Tibial artery (tissue), 4 donors: ENCODE data around the gene SPG21.

Source experiments
- DNase-seq, 2 donors: peaks; one replicate each; pipeline ENCODE4 v3.0.0-alpha.2; 2019
- H3K27ac ChIP-seq, 2 donors: fragments of 200-600 bp; sonication (generic) in 1 of 2; 1 replicate in 1 of 2; 2 replicates in 1 of 2; pipeline ENCODE4 v1.5.1; 2018 to 2019; ENCODE audit warnings: mild to moderate bottlenecking in 1 of 2
- H3K27me3 ChIP-seq, 2 donors: fragments of 200-600 bp; sonication (generic) in 1 of 2; one replicate each; pipeline versions ENCODE4 v1.5.1 to v1.6.0; 2016 to 2019
- H3K36me3 ChIP-seq, 3 donors: fragments of 200-600 bp; sonication (generic) in 2 of 3; one replicate each; pipeline ENCODE4 v1.5.1; 2016 to 2019; ENCODE audit warnings: mild to moderate bottlenecking in 2 of 3
- H3K4me1 ChIP-seq, 4 donors: fragments of 200-600 bp; sonication (generic) in 2 of 4; 1 replicate in 3 of 4; 2 replicates in 1 of 4; pipeline ENCODE4 v1.5.1; 2016 to 2019
- H3K4me3 ChIP-seq, 2 donors: fragments of 200-600 bp; sonication (generic) in 1 of 2; 1 replicate in 1 of 2; 2 replicates in 1 of 2; pipeline ENCODE4 v1.5.1; 2018 to 2019; ENCODE audit warnings: mild to moderate bottlenecking in 2 of 2
- H3K9me3 ChIP-seq, 3 donors: fragments of 200-600 bp; sonication (generic) in 1 of 3; one replicate each; pipeline ENCODE4 v1.5.1; 2016 to 2019
- intact Hi-C: fragments of 100-400 bp; cut with DNase I; formaldehyde crosslinking; loops from one replicate; pipeline ENCODE4 v1.15.0; 2023; ENCODE audit warnings: low total_unique reads
- TF ChIP-seq, protein P1 (sequence below), 2 experiments: fragments of 200-600 bp in 1 of 2; fragments of 450-650 bp in 1 of 2; IDR thresholded peaks; one replicate each; pipeline ENCODE4 v1.5.1; 2017 to 2019; ENCODE audit warnings: antibody characterized with exemption in 2 of 2, mild to moderate bottlenecking in 1 of 2, moderate library complexity in 1 of 2

SPG21 gene

DNA sequence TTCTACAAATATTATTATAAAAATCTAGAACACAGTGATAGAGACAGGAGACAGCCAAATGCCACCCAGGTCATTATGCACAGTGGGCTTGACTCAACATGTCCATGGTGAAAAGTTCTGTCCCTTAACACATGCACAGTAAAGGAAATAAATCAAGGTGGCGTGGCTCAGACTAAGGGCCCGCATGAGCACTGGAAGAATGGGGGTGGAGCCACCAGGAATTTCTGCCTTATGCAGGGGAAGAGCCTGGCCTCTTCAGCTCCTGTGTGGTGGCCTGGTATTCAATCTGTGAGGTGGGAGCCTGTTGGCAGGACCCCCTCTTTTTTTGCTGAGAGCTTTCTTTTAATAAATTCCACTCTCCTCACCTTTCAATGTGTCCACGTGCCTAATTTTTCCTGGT lies 17.2 kb upstream of the SPG21 start:
- TF ChIP-seq, protein P1, sequence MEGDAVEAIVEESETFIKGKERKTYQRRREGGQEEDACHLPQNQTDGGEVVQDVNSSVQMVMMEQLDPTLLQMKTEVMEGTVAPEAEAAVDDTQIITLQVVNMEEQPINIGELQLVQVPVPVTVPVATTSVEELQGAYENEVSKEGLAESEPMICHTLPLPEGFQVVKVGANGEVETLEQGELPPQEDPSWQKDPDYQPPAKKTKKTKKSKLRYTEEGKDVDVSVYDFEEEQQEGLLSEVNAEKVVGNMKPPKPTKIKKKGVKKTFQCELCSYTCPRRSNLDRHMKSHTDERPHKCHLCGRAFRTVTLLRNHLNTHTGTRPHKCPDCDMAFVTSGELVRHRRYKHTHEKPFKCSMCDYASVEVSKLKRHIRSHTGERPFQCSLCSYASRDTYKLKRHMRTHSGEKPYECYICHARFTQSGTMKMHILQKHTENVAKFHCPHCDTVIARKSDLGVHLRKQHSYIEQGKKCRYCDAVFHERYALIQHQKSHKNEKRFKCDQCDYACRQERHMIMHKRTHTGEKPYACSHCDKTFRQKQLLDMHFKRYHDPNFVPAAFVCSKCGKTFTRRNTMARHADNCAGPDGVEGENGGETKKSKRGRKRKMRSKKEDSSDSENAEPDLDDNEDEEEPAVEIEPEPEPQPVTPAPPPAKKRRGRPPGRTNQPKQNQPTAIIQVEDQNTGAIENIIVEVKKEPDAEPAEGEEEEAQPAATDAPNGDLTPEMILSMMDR (IDR thresholded peaks at IDR 0.05) = no peak
- intact Hi-C loops = no loop called here
- H3K9me3 ChIP-seq = no peaks in the 10 kb centered on the region
- no peak overlapping the region for H3K27ac ChIP-seq
- no peaks in the 10 kb centered on the region for H3K4me1 ChIP-seq
- H3K4me3 ChIP-seq = no peak overlapping the region
- DNase-seq = no peak
- peaks cover 16 to 68% (median 29%) of the 10 kb centered on the region in 3 donors for H3K36me3 ChIP-seq
- H3K27me3 ChIP-seq = no peaks in the 10 kb centered on the region

DNA sequence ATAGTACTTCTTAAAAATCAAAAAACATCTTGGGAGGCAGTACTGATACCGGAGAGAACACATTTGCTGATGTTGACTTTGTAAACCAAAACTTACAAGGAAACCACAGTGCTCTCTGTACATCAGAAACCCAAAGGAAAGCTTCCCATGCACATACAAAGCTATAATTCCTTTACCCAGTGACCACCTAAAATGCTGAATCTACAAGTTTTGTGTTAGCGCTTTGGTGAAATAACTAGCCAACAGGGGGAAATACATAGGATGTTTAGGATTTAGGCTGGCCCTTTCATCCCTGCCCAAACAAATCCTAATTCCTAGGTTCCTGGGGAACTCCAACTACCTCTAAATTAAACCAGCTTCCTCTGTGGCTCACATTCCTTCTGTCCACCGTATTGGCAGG lies 15.3 kb upstream of the SPG21 start:
- Histone ChIP-seq H3K4me3 (no peak overlapping the region), H3K27me3 (no peaks in the 10 kb centered on the region), H3K9me3 (no peaks in the 10 kb centered on the region), H3K27ac (no peak overlapping the region), H3K36me3 (peaks cover 16 to 57% (median 22%) of the 10 kb centered on the region in 3 donors), H3K4me1 (no peaks in the 10 kb centered on the region)
- no peak for DNase-seq
- intact Hi-C loops = no loop called here
- TF ChIP-seq, protein P1 (IDR thresholded peaks at IDR 0.05) = no peak

DNA sequence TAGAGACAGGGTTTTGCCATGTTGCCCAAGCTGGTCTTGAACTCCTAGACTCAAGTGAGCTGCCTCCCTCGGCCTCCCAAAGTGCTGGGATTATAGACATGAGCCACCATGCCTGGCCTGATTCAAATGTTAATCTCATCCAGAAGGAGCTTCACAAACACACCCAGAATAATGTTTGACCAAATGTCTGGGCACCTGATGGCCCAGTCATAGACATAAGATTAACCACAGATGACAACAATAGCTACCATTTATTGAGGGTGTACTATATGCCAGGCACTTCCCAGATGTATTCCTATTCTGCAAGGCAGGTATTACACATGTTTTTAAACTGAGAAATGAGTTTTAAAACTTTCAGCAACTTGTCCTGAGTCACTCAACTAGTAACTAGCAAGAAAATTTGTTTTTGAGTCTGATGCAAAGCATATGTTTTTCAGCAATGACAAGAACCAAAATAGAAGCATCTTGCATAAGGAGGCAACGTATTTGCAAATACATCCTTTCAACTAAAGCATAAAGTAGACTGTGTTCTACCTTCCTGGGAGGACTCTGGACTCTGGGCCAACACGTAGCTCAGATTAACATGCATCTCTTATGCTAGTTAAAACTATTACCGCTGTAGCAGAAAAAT lies 8.1 kb upstream of the SPG21 start:
- no peaks in the 10 kb centered on the region for H3K27me3 ChIP-seq
- H3K27ac ChIP-seq = no peak overlapping the region
- H3K4me3 ChIP-seq = no peak overlapping the region
- no peaks in the 10 kb centered on the region for H3K4me1 ChIP-seq
- no peaks in the 10 kb centered on the region for H3K9me3 ChIP-seq
- intact Hi-C loops = no loop called here
- DNase-seq = no peak
- peaks cover 8 to 17% (median 9%) of the 10 kb centered on the region in 3 donors for H3K36me3 ChIP-seq
- TF ChIP-seq, protein P1 (IDR thresholded peaks at IDR 0.05) = no peak

DNA sequence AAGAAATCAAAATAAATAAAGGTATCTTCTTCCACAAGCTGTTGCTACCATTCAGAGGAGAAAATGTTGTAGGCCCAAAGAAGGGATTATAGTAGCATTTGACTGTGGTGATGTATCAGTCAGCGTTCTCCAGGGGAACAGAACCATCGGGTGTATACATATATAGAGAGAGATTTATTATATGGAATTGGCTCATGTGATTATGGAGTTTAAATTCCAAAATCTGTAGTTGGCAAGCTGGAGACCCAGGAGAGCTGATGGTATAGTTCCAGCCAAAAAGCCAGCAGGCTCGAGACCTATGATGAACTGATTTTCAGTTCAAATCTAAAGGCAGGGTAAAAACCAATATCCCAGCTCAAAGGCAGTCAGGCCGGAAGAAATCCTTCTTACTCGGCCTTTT lies 7.4 kb upstream of the SPG21 start:
- H3K36me3 ChIP-seq = peaks cover 0 to 10% (median under 1%) of the 10 kb centered on the region in 3 donors
- TF ChIP-seq, protein P1 (IDR thresholded peaks at IDR 0.05) = no peak
- H3K27me3 ChIP-seq = no peaks in the 10 kb centered on the region
- no peak overlapping the region for H3K27ac ChIP-seq
- H3K4me1 ChIP-seq = no peaks in the 10 kb centered on the region
- intact Hi-C loops = no loop called here
- no peaks in the 10 kb centered on the region for H3K9me3 ChIP-seq
- H3K4me3 ChIP-seq = no peak overlapping the region
- DNase-seq = no peak

DNA sequence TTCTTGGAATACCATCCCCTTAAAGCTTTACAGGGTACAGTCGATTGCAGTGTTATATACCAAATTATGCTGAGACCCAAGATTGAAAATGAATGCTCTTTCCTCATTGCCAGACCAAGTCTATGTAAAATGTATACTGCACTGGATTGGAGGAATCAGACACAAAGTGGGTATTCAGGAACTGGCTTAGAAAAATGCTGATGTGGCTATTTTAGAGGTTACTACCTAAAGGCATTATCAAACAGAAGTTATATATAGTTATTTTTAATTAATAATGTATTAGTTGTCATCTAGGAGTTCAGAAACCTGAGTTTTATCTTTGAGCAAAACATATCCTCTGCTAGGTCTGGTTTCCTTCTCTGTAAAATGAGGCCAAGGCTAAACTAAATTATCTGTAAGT lies 3.6 kb upstream of the SPG21 start:
- Histone ChIP-seq H3K27me3 (no peaks in the 10 kb centered on the region), H3K9me3 (no peaks in the 10 kb centered on the region), H3K4me1 (peaks cover 0 to 7% (median 3%) of the 10 kb centered on the region in 4 donors), H3K4me3 (no peak overlapping the region), H3K36me3 (no peaks in the 10 kb centered on the region), H3K27ac (no peak overlapping the region)
- TF ChIP-seq, protein P1 (IDR thresholded peaks at IDR 0.05) = no peak
- no peak for DNase-seq
- intact Hi-C loops = no loop called here
